HCT116 (cell line): Measurements from ENCODE around the gene SPIB. TPM values are rescaled to one million over a fixed set of nuclear protein-coding genes. Genes with fewer than 3 reads are reported as not detected.

Experiments
- ATAC-seq: fragments of 200-7000 bp; cut with Tn5 transposase; 2 replicates; pipeline ENCODE4 v1.9.1; 2020; ENCODE audit warnings: mild to moderate bottlenecking, moderate library complexity
- BruUV-seq: library from RNA; stranded (reverse); fragments of 400-500 nt; replicated peaks from 2 replicates; lab custom pipeline; 2021; lab: Mats Ljungman, UMichigan
- CTCF ChIA-PET: fragments of 300-600 bp; sonication (Branson Sonifier 250); formaldehyde crosslinking; loops from one replicate; lab custom pipeline; 2021; ENCODE audit warnings: antibody characterized with exemption; lab: Charles Lee
- POLR2A ChIA-PET: fragments of 300-600, 350-600 bp; sonication (Branson Sonifier 250); formaldehyde crosslinking; loops from one replicate; lab custom pipeline; 2021; ENCODE audit warnings: antibody characterized with exemption; lab: Charles Lee
- RAD21 ChIA-PET, 2 experiments: fragments of 300-600 bp; sonication (Branson Sonifier 250); formaldehyde crosslinking; loops; one replicate each; lab custom pipeline; 2023; ENCODE audit warnings: low total read pairs in 2 of 2; ENCODE audit not compliant: uncharacterized antibody in 2 of 2, unreplicated experiment in 2 of 2, low non-redundant PET in 1 of 2; lab: Charles Lee
- DNase-seq: peaks from one replicate; pipeline ENCODE4 v3.0.0-alpha.2; 2010; ENCODE audit warnings: low read depth, low spot score
- H2AFZ ChIP-seq: fragments of 200-600 bp; shearing (Covaris generic), sonication (generic); 2 replicates; pipeline ENCODE4 v1.6.1; 2017; ENCODE audit warnings: low read depth, mixed run types, mixed read lengths, antibody characterized with exemption, low read length; ENCODE audit not compliant: poor library complexity, severe bottlenecking
- H3K27ac ChIP-seq: 2 replicates; pipeline ENCODE4 v1.5.1; 2012; ENCODE audit warnings: low read depth, low read length
- H3K27me3 ChIP-seq: fragments of 200-600 bp; sonication (generic); 2 replicates; pipeline ENCODE4 v1.6.1; 2016; ENCODE audit warnings: mixed run types, low read length, mixed read lengths; ENCODE audit not compliant: insufficient read depth
- H3K36me3 ChIP-seq, 2 experiments: fragments of 200-500 bp in 1 of 2; fragments of 200-600 bp in 1 of 2; sonication (Bioruptor generic) in 1 of 2; sonication (generic) in 1 of 2; 2 replicates each; pipeline versions ENCODE4 v1.5.1 to v1.6.1; 2014 to 2016; ENCODE audit warnings: low read length in 2 of 2, inconsistent platforms in 1 of 2, mixed read lengths in 1 of 2, mixed run types in 1 of 2; ENCODE audit not compliant: insufficient read depth in 2 of 2, control insufficient read depth in 1 of 2
- H3K4me1 ChIP-seq, 2 experiments: fragments of 200-600 bp in 1 of 2; sonication (generic) in 1 of 2; 2 replicates each; pipeline versions ENCODE4 v1.5.1 to v1.6.1; 2012 to 2017; ENCODE audit warnings: low read length in 2 of 2, inconsistent platforms in 1 of 2, mild to moderate bottlenecking in 1 of 2, mixed read lengths in 1 of 2, mixed run types in 1 of 2, moderate library complexity in 1 of 2; ENCODE audit not compliant: insufficient read depth in 2 of 2, control insufficient read depth in 1 of 2
- H3K4me2 ChIP-seq: fragments of 200-600 bp; sonication (generic); 2 replicates; pipeline ENCODE4 v1.6.1; 2017; ENCODE audit warnings: mixed run types, low read length, mixed read lengths
- H3K4me3 ChIP-seq, 2 experiments: fragments of 200-600 bp in 1 of 2; sonication (generic) in 1 of 2; replicated peaks in 1 of 2; 2 replicates each; pipeline ENCODE4 v1.5.1; 2011 to 2016; ENCODE audit warnings: low read length in 2 of 2, control low read depth in 1 of 2, low read depth in 1 of 2, mild to moderate bottlenecking in 1 of 2, mixed read lengths in 1 of 2, mixed run types in 1 of 2
- H3K79me2 ChIP-seq: fragments of 200-600 bp; sonication (generic); 2 replicates; pipeline ENCODE4 v1.6.1; 2017; ENCODE audit warnings: mild to moderate bottlenecking, mixed run types, low read length, moderate library complexity, mixed read lengths; ENCODE audit not compliant: insufficient read depth
- H3K9ac ChIP-seq: fragments of 200-600 bp; sonication (generic); 2 replicates; pipeline ENCODE4 v1.6.1; 2016; ENCODE audit warnings: low read length, mixed read lengths
- H3K9me2 ChIP-seq: fragments of 200-600 bp; sonication (generic), shearing (Covaris generic); 2 replicates; pipeline ENCODE4 v1.6.1; 2017; ENCODE audit warnings: mixed run types, mild to moderate bottlenecking, moderate library complexity; ENCODE audit not compliant: insufficient read depth
- H3K9me3 ChIP-seq, 2 experiments: fragments of 200-500 bp in 1 of 2; fragments of 200-600 bp in 1 of 2; sonication (Bioruptor generic) in 1 of 2; sonication (generic) in 1 of 2; 2 replicates each; pipeline ENCODE4 v1.6.1; 2014 to 2017; ENCODE audit warnings: low read length in 2 of 2, mixed read lengths in 2 of 2, inconsistent platforms in 1 of 2, low read depth in 1 of 2, mild to moderate bottlenecking in 1 of 2, mixed run types in 1 of 2, moderate library complexity in 1 of 2; ENCODE audit not compliant: control insufficient read depth in 1 of 2, insufficient read depth in 1 of 2
- H4K20me1 ChIP-seq: fragments of 200-600 bp; sonication (generic), shearing (Covaris generic); 2 replicates; pipeline ENCODE4 v1.6.1; 2017; ENCODE audit warnings: mixed run types, mild to moderate bottlenecking, moderate library complexity; ENCODE audit not compliant: insufficient read depth
- ATF3 ChIP-seq: IDR thresholded peaks from 2 replicates; pipeline ENCODE4 v1.6.1; 2012
- CBX3 ChIP-seq: IDR thresholded peaks from 2 replicates; pipeline ENCODE4 v1.6.1; 2012; ENCODE audit warnings: low read depth
- REST ChIP-seq: IDR thresholded peaks from 2 replicates; pipeline ENCODE4 v1.6.1; 2012; ENCODE audit warnings: low read depth
- SRF ChIP-seq: IDR thresholded peaks from 2 replicates; pipeline ENCODE4 v1.6.1; 2012; ENCODE audit warnings: low read depth
- YY1 ChIP-seq: IDR thresholded peaks from 2 replicates; pipeline ENCODE4 v1.6.1; 2011; ENCODE audit warnings: low read length, low read depth, moderate library complexity, mild to moderate bottlenecking; ENCODE audit not compliant: insufficient replicate concordance; ENCODE audit errors: extremely low read depth
- ZFX ChIP-seq: fragments of 450-650 bp; IDR thresholded peaks from 2 replicates; pipeline ENCODE4 v1.6.1; 2017
- intact Hi-C: fragments of 100-400 bp; cut with micrococcal nuclease; formaldehyde crosslinking; loops from 2 replicates; pipeline ENCODE4 v1.10.0; 2022
- total RNA-seq: library from RNA; stranded (reverse); gene quantifications from one replicate; pipeline ENCODE4 v1.2.1, GENCODE V29; 2021; ENCODE audit not compliant: unreplicated experiment

The SPIB gene
- total RNA-seq, 1 experiment from 2014 or later = 0.96 TPM

- Histone ChIP-seq H3K27me3 (no peaks in the 10 kb centered on the region), H3K4me2 (no peak overlapping the region), H3K9me2 (no peaks in the 10 kb centered on the region), H2AFZ (no peak overlapping the region), H3K9me3 (peaks cover 0 to 2% of the 10 kb centered on the region in 2 experiments; a peak in 1 of 4 replicates), H3K27ac (no peak overlapping the region), H3K36me3 (peaks cover 18 to 36% of the 10 kb centered on the region in 2 experiments; a peak in 3 of 4 replicates), H3K9ac (no peak overlapping the region), H3K4me3 (no peak overlapping the region), H3K79me2 (peaks cover 38% of the 10 kb centered on the region), H3K4me1 (peaks cover 9 to 18% of the 10 kb centered on the region in 2 experiments; a peak in 3 of 4 replicates), H4K20me1 (no peaks in the 10 kb centered on the region)
- DNase-seq = no peak
- ATAC-seq = no peak
- ChIA-PET CTCF (no interaction called here), POLR2A (no interaction called here), RAD21 (no interaction called here)
- TF ChIP-seq ZFX (no peak), SRF (no peak), REST (no peak), ATF3 (no peak), YY1 (no peak), CBX3 (no peak)
- intact Hi-C loops = no loop called here
- no TSS peak for BruUV-seq
Measured at GRCh38 chr19:50480281-50481111, 61.8 kb downstream of the SPIB start.

Other genes with a start within 250 kb of the SPIB start
- 60.1 TPM for gene MYH14, start 215.3 kb upstream of the SPIB start, total RNA-seq
- 6.9 TPM for gene KCNC3, start 89.6 kb upstream of the SPIB start, total RNA-seq
- gene NAPSA, start 53.3 kb upstream of the SPIB start, total RNA-seq = 4.4 TPM
- 40.3 TPM for gene NR1H2, start 42.5 kb upstream of the SPIB start, total RNA-seq
- gene POLD1, start 34.6 kb upstream of the SPIB start, total RNA-seq = 122 TPM
- not detected for gene MYBPC2, start 14.0 kb downstream of the SPIB start, total RNA-seq
- gene EMC10, start 57.6 kb downstream of the SPIB start, total RNA-seq = 92.4 TPM
- 12.2 TPM for gene GARIN5A, start 57.9 kb downstream of the SPIB start, total RNA-seq
- gene JOSD2, start 92.3 kb downstream of the SPIB start, total RNA-seq = 40.9 TPM
- not detected for gene ASPDH, start 95.0 kb downstream of the SPIB start, total RNA-seq
- 0.89 TPM for gene LRRC4B, start 149.5 kb downstream of the SPIB start, total RNA-seq
- gene SYT3, start 220.9 kb downstream of the SPIB start, total RNA-seq = 4.6 TPM
- gene C19orf81, start 230.5 kb downstream of the SPIB start, total RNA-seq = 14.5 TPM